GM12873 (cell line): ENCODE results near the gene DAB1.

Experiments
- CTCF ChIP-seq: IDR thresholded peaks from 2 replicates; pipeline ENCODE4 v1.5.1; 2012; ENCODE audit warnings: low read depth, mild to moderate bottlenecking, moderate library complexity, low read length, control low read depth; ENCODE audit not compliant: insufficient read depth; ENCODE audit errors: missing control alignments

Gene DAB1

DNA sequence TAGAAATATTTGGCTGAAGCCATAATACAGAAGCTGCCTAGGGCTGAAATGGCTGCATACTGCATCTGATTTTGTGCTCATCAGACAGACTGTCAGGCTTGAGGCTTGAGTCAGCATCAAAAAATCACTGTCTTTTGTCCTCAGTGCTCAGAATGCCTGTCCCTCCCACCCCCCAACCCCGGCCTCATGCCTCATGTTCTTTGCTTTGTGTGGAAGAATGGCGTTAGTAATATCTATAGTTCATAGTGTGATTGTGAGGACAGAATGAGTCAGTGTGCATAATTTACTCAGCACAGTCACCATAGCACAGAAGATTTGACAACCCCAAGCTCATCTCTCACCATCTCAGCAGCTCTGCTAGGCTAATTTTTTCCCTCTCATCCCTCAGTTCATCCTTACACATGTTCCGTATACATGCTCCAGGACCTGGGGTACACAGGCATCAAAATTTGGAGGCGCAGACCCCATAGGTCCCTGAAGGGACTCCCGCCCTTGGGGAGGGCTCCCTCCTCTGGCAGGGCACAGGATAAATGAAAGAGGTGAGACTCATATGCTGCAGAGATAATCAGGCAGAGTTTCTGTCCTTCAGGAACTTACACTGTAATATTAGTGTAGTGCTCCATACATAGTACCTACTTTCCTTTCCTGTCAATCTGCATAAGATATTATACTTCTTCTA is 299.0 kb downstream of the DAB1 start:
- peak; percentile 10 for TF ChIP-seq CTCF

- no peak for TF ChIP-seq CTCF
Measured at GRCh38 chr1:57124170-57124569, 299.7 kb downstream of the DAB1 start.

GRCh38 chr1:57122031-57122430 is 301.8 kb downstream of the DAB1 start:
- TF ChIP-seq CTCF, result no peak

- no peak for TF ChIP-seq CTCF
Measured at GRCh38 chr1:57118948-57119603, 304.8 kb downstream of the DAB1 start.

- TF ChIP-seq CTCF, result no peak
Measured at GRCh38 chr1:57117753-57118152, 306.1 kb downstream of the DAB1 start.

- no peak for TF ChIP-seq CTCF
Measured at GRCh38 chr1:57116871-57117270, 307.0 kb downstream of the DAB1 start.

DNA sequence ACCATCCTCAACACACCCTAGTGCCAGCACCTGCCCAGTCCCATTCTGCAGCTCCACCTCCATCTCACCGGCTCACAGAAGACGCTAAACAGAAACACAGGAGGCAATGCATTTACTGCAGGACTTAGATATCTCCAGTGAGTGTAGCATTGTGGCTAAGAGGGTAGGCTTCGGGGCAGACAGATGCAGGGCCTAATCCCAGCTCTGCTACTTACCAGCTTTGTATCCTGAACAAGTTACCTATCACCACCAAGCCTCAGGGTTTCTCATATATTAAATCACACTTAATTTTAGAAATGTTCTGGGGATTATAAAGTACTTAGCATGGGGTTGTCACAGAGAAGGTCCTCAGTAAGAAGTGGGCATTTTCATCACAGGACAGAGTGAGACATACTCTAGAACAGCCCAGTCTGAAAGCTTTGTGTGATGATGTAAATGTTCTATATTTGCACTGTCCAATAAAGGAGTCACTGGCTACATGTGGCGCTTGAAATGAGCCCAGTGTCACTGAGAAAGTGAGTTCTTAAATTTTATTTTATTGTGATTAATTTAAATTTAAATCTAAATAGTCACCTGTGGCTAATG is 308.7 kb downstream of the DAB1 start:
- TF ChIP-seq CTCF, result no peak
